ENCODE results near the gene ACVR2A. TPM values are rescaled to one million over a fixed set of nuclear protein-coding genes. Genes with fewer than 3 reads are reported as not detected.

Gene ACVR2A
- total RNA-seq, 2 experiments from 2014 or later, result 5.0 to 5.8 TPM

DNA sequence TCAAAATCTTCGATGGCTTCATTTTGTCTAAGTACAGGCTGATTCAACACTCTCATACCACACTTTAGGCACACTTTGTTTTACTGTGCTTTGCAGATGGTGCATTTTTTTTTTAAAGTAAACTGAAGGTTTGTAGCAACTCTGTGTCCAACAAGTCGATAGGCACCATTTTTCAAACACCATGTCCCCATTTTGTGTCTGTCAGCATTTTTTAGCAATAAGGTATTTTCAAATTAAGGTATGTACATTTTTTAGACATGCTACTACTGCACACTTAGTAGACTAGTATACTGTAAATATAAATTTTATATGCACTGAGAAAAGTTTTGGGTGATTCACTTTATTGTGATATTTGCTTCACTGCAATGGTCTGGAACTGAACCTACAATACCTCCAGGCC is 131.3 kb downstream of the ACVR2A start:
- Mint-ChIP-seq H3K27me3 (no peaks in the 10 kb centered on the region), H3K4me1 (peaks cover 6% of the 10 kb centered on the region), H3K9me3 (peaks cover 9% of the 10 kb centered on the region), H3K36me3 (peaks cover 30% of the 10 kb centered on the region), H3K4me3 (no peak overlapping the region), H3K27ac (no peak overlapping the region)
- POLR2A ChIA-PET, result no interaction called here
- DNase-seq (no peak), ATAC-seq (ENCODE audit: low read depth) (no peak)

- no peak overlapping the region for H3K27ac Mint-ChIP-seq
- peaks cover 25% of the 10 kb centered on the region for H3K36me3 Mint-ChIP-seq
- H3K4me3 Mint-ChIP-seq, result no peak overlapping the region
- DNase-seq, result no peak
- peaks cover 8% of the 10 kb centered on the region for H3K4me1 Mint-ChIP-seq
- H3K27me3 Mint-ChIP-seq, result no peaks in the 10 kb centered on the region
- POLR2A ChIA-PET, result no interaction called here
- no peak for ATAC-seq (ENCODE audit: low read depth)
- H3K9me3 Mint-ChIP-seq, result peaks cover 9% of the 10 kb centered on the region
Observed at GRCh38 chr2:147977679-147978078, 132.8 kb downstream of the ACVR2A start.

Other genes with a start within 250 kb of the ACVR2A start
- gene ORC4, start 175.7 kb downstream of the ACVR2A start, total RNA-seq, result 10 to 100 TPM; 40.0 to 42.3 TPM
- 10 to 100 TPM; 49.8 to 51.4 TPM for gene MBD5, start 176.1 kb downstream of the ACVR2A start, total RNA-seq

Data from activated naive CD8-positive, alpha-beta T cell treated with anti-CD3 and anti-CD28 coated beads, Interleukin-2, amount 10 ng/mL, durations not matched to agents 7 days and 5 days (primary cell).